ENCODE measurements around the gene IL10. TPM values are rescaled to one million over a fixed set of nuclear protein-coding genes. Genes with fewer than 3 reads are reported as not detected.
"Not testable (repeated sequence)": the region's sequence is repeated elsewhere in the genome, so short reads cannot be mapped to it uniquely, and the experiment has no call there.

The IL10 gene
- polyA plus RNA-seq, 1 donor = 0.91 TPM

GRCh38 chr1:206782448-206782847 is 10.2 kb upstream of the IL10 start:
- no peaks in the 10 kb centered on the region for H3K36me3 ChIP-seq (ENCODE audit: control insufficient read depth, insufficient read depth, low read length)
- H3K4me3 ChIP-seq (ENCODE audit: low read length) = no peak overlapping the region
- no peak for DNase-seq
- H3K27ac ChIP-seq (ENCODE audit: low read length) = no peak overlapping the region
- H3K27me3 ChIP-seq (ENCODE audit: control insufficient read depth, insufficient read depth, low read length) = no peaks in the 10 kb centered on the region
- no peaks in the 10 kb centered on the region for H3K9me3 ChIP-seq (ENCODE audit: control insufficient read depth, low read depth, low read length)
- WGBS (ENCODE audit: insufficient coverage, low lambda C conversion rate) = no CpG with 5 or more reads among the region's 2 CpGs
- H3K4me1 ChIP-seq (ENCODE audit: control insufficient read depth, insufficient read depth, low read length) = no peaks in the 10 kb centered on the region

- H3K36me3 ChIP-seq (ENCODE audit: control insufficient read depth, insufficient read depth, low read length) = no peaks in the 10 kb centered on the region
- H3K27ac ChIP-seq (ENCODE audit: low read length) = no peak overlapping the region
- H3K4me3 ChIP-seq (ENCODE audit: low read length) = no peak overlapping the region
- WGBS (ENCODE audit: insufficient coverage, low lambda C conversion rate) = 67% methylated on average over 2 of the region's 2 CpGs
- peaks cover 5% of the 10 kb centered on the region for H3K4me1 ChIP-seq (ENCODE audit: control insufficient read depth, insufficient read depth, low read length)
- H3K9me3 ChIP-seq (ENCODE audit: control insufficient read depth, low read depth, low read length) = no peaks in the 10 kb centered on the region
- DNase-seq = no peak
- H3K27me3 ChIP-seq (ENCODE audit: control insufficient read depth, insufficient read depth, low read length) = no peaks in the 10 kb centered on the region
Observed at GRCh38 chr1:206779638-206780037, 7.3 kb upstream of the IL10 start.

DNA sequence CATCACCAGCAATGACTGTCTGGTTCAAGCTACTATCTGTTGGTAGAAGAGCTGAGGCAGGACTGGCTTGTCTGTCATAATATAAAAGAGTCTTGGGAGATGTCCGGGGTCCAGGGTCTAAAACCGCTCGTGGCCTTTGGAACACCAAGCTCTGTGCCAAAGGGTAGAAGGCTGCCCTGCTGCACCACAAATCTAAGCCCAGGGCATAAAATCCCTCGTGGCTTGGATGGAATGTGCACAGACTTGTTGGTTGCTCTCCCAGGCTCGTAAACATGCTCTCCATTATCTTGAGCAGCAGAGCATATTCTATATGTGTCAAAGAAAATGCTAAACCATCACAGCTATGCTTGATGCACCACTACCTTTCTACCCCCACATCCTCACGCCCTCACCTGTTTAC is 6.6 kb upstream of the IL10 start:
- not testable (repeated sequence) for H3K9me3 ChIP-seq (ENCODE audit: control insufficient read depth, low read depth, low read length); H3K27ac ChIP-seq (ENCODE audit: low read length); H3K4me3 ChIP-seq (ENCODE audit: low read length); H3K4me1 ChIP-seq (ENCODE audit: control insufficient read depth, insufficient read depth, low read length); DNase-seq; H3K36me3 ChIP-seq (ENCODE audit: control insufficient read depth, insufficient read depth, low read length); H3K27me3 ChIP-seq (ENCODE audit: control insufficient read depth, insufficient read depth, low read length)
- WGBS (ENCODE audit: insufficient coverage, low lambda C conversion rate) = 86% methylated on average over 1 of the region's 6 CpGs

DNA sequence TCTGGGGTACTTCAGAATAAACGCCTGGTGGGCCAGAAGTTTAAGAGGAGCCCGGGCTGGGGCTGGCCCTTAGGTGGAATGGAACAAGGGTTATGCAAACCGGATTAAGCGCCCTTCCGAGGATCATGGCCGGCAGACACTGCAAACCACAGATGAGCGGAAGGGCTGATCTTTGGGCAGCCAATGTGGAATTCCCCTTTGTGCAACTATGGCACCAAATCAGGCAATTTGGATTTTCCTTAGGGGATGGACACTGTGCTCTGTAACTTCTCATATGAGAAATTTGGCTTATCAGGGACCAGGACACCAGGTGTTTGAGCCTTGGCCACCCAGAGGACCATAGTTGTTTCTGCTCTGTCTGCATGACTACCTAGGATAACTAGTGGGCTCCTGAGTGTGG is 5.7 kb upstream of the IL10 start:
- no peaks in the 10 kb centered on the region for H3K27me3 ChIP-seq (ENCODE audit: control insufficient read depth, insufficient read depth, low read length)
- no peak overlapping the region for H3K27ac ChIP-seq (ENCODE audit: low read length)
- no CpG with 5 or more reads among the region's 7 CpGs for WGBS (ENCODE audit: insufficient coverage, low lambda C conversion rate)

DNA sequence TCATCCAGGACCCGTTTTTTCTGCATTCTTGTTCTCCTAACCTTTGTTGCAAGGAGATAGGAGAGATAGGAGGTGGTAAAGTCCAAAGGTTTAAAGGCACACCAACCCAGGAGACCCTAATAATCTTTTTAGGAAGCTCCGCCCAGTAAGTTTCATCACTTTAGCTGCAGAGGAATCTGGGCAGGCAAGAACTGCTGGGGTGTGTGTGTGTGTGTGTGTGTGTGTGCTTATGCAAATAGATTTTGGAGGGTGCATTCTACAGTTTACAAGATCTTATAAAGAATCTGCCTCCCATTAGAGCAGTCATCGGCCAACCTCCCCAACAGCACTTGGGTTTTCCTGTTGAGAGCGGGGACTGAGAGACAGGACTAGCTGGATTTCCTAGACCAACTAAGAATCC is 3.9 kb upstream of the IL10 start:
- H3K27me3 ChIP-seq (ENCODE audit: control insufficient read depth, insufficient read depth, low read length) = no peaks in the 10 kb centered on the region
- DNase-seq = peak in 1 of 2 donors; percentile 60
- H3K36me3 ChIP-seq (ENCODE audit: control insufficient read depth, insufficient read depth, low read length) = no peaks in the 10 kb centered on the region
- no peak overlapping the region for H3K27ac ChIP-seq (ENCODE audit: low read length)
- no peak overlapping the region for H3K4me3 ChIP-seq (ENCODE audit: low read length)
- H3K9me3 ChIP-seq (ENCODE audit: control insufficient read depth, low read depth, low read length) = no peaks in the 10 kb centered on the region
- peaks cover 5% of the 10 kb centered on the region for H3K4me1 ChIP-seq (ENCODE audit: control insufficient read depth, insufficient read depth, low read length)
- WGBS (ENCODE audit: insufficient coverage, low lambda C conversion rate) = no CpG with 5 or more reads among the region's 4 CpGs

More for the DNA sequence above, 5.7 kb upstream of the IL10 start:
- no peak for DNase-seq
- H3K4me1 ChIP-seq (ENCODE audit: control insufficient read depth, insufficient read depth, low read length) = peaks cover 5% of the 10 kb centered on the region
- H3K4me3 ChIP-seq (ENCODE audit: low read length) = no peak overlapping the region
- no peaks in the 10 kb centered on the region for H3K36me3 ChIP-seq (ENCODE audit: control insufficient read depth, insufficient read depth, low read length)
- no peaks in the 10 kb centered on the region for H3K9me3 ChIP-seq (ENCODE audit: control insufficient read depth, low read depth, low read length)

DNA sequence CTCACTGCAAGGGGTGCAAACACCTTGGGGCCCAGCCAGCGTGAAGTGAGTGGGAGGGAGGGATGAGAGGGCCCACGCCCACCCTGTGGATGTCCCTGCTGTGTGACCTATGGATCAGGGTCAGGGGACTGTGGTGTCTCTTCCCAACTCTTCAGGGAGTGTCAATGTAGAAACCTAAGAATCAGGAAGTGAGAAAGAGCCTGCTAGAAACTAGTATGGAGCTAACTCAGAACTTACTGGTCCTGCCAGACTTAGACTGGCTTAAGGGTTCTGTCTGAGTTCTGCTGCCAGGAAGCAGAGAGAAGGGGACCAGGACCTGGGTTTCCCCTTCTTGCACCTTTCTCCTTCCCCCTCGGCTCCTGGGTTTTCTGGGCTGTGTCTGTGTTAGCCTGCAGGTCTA is 1.8 kb upstream of the IL10 start:
- Histone ChIP-seq H3K36me3 (ENCODE audit: control insufficient read depth, insufficient read depth, low read length) (no peaks in the 10 kb centered on the region), H3K27me3 (ENCODE audit: control insufficient read depth, insufficient read depth, low read length) (peaks cover 5% of the 10 kb centered on the region), H3K4me1 (ENCODE audit: control insufficient read depth, insufficient read depth, low read length) (peaks cover 5% of the 10 kb centered on the region), H3K9me3 (ENCODE audit: control insufficient read depth, low read depth, low read length) (no peaks in the 10 kb centered on the region), H3K27ac (ENCODE audit: low read length) (no peak overlapping the region), H3K4me3 (ENCODE audit: low read length) (no peak overlapping the region)
- no peak for DNase-seq
- no CpG with 5 or more reads among the region's 3 CpGs for WGBS (ENCODE audit: insufficient coverage, low lambda C conversion rate)

DNA sequence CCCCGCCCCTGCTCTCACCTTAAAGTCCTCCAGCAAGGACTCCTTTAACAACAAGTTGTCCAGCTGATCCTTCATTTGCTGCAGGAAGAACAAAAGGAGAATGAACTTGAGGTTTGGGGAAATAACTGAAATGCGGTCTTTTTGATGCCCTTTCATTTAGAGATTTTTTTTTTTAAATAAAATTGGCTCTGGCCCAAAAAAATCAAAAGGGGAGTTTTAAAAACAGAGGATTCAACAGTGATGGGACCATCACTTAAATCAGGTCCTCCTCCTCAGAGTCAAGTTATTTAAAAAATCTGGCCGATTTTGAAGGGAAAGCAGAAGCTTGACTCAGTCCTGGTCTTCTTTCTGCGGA is 979 bp downstream of the IL10 start:
- peaks cover 6% of the 10 kb centered on the region for H3K27me3 ChIP-seq (ENCODE audit: control insufficient read depth, insufficient read depth, low read length)
- no peak overlapping the region for H3K4me3 ChIP-seq (ENCODE audit: low read length)
- H3K4me1 ChIP-seq (ENCODE audit: control insufficient read depth, insufficient read depth, low read length) = peaks cover 4% of the 10 kb centered on the region
- no peak for DNase-seq
- 92% methylated on average over 1 of the region's 4 CpGs for WGBS (ENCODE audit: insufficient coverage, low lambda C conversion rate)
- no peak overlapping the region for H3K27ac ChIP-seq (ENCODE audit: low read length)
- no peaks in the 10 kb centered on the region for H3K9me3 ChIP-seq (ENCODE audit: control insufficient read depth, low read depth, low read length)
- no peaks in the 10 kb centered on the region for H3K36me3 ChIP-seq (ENCODE audit: control insufficient read depth, insufficient read depth, low read length)

DNA sequence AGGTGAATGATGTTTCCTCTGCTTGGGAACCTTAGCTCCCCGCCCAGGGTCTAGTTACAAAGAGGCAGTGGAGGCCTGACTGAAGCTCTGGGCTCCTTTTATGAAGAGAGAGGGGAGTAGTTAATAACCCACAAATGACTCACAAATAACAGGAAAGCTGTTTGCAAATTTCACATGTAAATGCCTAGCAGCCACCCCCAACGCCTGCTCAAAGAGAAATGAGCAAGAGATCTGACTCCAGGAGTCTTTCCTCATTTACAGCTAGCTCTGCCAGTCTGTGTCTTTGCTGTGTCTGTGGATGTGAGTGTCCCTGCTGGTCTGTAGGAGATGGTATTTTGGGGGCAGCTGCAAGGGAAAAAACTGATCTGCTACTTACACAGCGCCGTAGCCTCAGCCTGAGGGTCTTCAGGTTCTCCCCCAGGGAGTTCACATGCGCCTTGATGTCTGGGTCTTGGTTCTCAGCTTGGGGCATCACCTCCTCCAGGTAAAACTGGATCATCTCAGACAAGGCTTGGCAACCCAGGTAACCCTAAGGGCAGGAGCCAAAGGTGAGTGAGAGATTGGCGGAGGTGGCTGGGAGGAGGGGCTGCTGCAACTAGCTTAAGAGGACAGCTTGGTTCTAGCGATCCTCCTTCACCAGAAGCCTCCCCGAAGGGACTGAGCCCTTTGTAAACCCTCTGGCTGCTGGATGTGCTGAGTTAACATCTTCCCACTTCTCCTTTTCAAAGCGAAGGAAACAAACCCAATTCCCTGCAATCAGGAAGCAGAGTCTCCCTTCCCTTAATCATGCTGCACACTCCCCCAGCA is 1.6 kb downstream of the IL10 start, which contains the start of gene IL19:
TSS of gene IL19 (plus strand) at position 243 of the 807 bp plus-strand sequence. CDS start 65,890 bp downstream, outside the sequence.
- no CpG with 5 or more reads among the region's 9 CpGs for WGBS (ENCODE audit: insufficient coverage, low lambda C conversion rate)
- H3K4me3 ChIP-seq (ENCODE audit: low read length) = no peak within 1 kb of the TSS
- no peak for DNase-seq
- H3K27me3 ChIP-seq (ENCODE audit: control insufficient read depth, insufficient read depth, low read length) = peaks cover 7% of the 10 kb centered on the region
- H3K9me3 ChIP-seq (ENCODE audit: control insufficient read depth, low read depth, low read length) = no peaks in the 10 kb centered on the region
- H3K36me3 ChIP-seq (ENCODE audit: control insufficient read depth, insufficient read depth, low read length) = no peaks in the 10 kb centered on the region
- no peak within 1 kb of the TSS for H3K27ac ChIP-seq (ENCODE audit: low read length)
- no peaks in the 10 kb centered on the region for H3K4me1 ChIP-seq (ENCODE audit: control insufficient read depth, insufficient read depth, low read length)

GRCh38 chr1:206769304-206769731 is 3.0 kb downstream of the IL10 start:
- Histone ChIP-seq H3K9me3 (ENCODE audit: control insufficient read depth, low read depth, low read length) (no peaks in the 10 kb centered on the region), H3K4me3 (ENCODE audit: low read length) (no peak overlapping the region), H3K27ac (ENCODE audit: low read length) (no peak overlapping the region), H3K27me3 (ENCODE audit: control insufficient read depth, insufficient read depth, low read length) (peaks cover 7% of the 10 kb centered on the region), H3K4me1 (ENCODE audit: control insufficient read depth, insufficient read depth, low read length) (no peaks in the 10 kb centered on the region), H3K36me3 (ENCODE audit: control insufficient read depth, insufficient read depth, low read length) (no peaks in the 10 kb centered on the region)
- peak; percentile 12 to 19 for DNase-seq
- WGBS (ENCODE audit: insufficient coverage, low lambda C conversion rate) = no CpG with 5 or more reads among the region's 7 CpGs

DNA sequence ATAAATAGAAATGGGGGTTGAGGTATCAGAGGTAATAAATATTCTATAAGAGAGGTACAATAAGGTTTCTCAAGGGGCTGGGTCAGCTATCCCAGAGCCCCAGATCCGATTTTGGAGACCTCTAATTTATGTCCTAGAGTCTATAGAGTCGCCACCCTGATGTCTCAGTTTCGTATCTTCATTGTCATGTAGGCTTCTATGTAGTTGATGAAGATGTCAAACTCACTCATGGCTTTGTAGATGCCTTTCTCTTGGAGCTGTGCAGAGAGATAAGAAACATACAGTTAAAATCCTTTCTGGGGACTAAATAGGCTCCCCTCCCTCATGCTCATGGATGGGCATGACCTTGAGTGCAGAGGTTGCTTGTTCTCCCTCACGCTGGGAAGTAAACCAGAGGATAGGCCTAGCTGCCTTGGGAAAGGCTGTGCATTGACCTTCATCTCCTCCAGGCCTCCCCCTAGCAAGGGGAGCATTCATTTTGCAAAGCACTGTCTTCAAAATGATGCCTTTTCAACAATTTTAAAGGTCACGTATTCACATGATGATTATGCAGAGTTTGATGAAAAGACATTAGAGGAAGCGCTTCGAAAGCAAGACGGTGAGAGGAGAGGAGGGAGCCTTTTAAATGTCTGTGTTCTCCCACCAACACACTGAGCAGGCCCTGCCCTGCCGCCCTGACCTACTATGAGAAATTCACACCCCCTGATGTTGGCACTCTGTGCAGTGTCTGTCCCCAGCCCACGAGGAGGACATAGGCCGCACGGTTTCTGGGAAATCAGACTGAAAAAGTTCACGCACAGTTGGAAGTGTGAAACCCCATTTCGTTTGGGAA is 3.6 kb downstream of the IL10 start:
- no peak for DNase-seq
- no peak overlapping the region for H3K4me3 ChIP-seq (ENCODE audit: low read length)

More for the DNA sequence above, 3.6 kb downstream of the IL10 start:
- no peak overlapping the region for H3K27ac ChIP-seq (ENCODE audit: low read length)
- H3K4me1 ChIP-seq (ENCODE audit: control insufficient read depth, insufficient read depth, low read length) = no peaks in the 10 kb centered on the region
- H3K9me3 ChIP-seq (ENCODE audit: control insufficient read depth, low read depth, low read length) = no peaks in the 10 kb centered on the region
- WGBS (ENCODE audit: insufficient coverage, low lambda C conversion rate) = 100% methylated on average over 1 of the region's 14 CpGs
- H3K36me3 ChIP-seq (ENCODE audit: control insufficient read depth, insufficient read depth, low read length) = no peaks in the 10 kb centered on the region
- peaks cover 7% of the 10 kb centered on the region for H3K27me3 ChIP-seq (ENCODE audit: control insufficient read depth, insufficient read depth, low read length)
